Measurements from ENCODE around the gene CSRNP3.
A peak's percentile ranks its signal among the peaks of the same experiment; 100 is the strongest.

Gene CSRNP3, protein sequence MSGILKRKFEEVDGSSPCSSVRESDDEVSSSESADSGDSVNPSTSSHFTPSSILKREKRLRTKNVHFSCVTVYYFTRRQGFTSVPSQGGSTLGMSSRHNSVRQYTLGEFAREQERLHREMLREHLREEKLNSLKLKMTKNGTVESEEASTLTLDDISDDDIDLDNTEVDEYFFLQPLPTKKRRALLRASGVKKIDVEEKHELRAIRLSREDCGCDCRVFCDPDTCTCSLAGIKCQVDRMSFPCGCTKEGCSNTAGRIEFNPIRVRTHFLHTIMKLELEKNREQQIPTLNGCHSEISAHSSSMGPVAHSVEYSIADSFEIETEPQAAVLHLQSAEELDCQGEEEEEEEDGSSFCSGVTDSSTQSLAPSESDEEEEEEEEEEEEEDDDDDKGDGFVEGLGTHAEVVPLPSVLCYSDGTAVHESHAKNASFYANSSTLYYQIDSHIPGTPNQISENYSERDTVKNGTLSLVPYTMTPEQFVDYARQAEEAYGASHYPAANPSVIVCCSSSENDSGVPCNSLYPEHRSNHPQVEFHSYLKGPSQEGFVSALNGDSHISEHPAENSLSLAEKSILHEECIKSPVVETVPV

DNA sequence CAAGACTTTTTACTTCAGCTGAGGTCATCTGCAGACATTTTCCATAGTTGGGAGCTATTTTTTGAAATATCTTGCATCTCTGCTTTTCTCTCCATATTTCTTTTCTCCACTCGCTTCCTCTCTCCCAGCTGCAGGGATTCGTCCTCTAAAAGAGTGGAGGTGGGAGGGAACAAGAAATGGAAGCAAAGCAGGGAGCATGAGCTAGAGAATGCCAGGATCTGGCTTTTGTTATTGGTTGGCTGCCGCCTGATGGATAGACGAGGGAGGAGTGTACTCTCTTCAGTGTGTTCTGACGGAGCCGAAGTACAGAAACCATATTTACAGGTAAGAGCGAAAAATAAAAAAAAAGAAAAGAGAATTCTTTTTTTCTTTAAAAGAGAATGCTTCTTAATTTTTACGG is at the start of gene CSRNP3:
TSS of gene CSRNP3 (plus strand) at position 282 of the 400 bp plus-strand sequence. CDS start 125,368 bp downstream, outside the sequence.
- DNase-seq = peak; percentile 53 to 95 (median 70)
- intact Hi-C loops (cut with DNase I) = loop anchor here (10.0 kb wide), 1 partner anchor 65 kb away; no protein-coding TSS in a partner anchor

DNA sequence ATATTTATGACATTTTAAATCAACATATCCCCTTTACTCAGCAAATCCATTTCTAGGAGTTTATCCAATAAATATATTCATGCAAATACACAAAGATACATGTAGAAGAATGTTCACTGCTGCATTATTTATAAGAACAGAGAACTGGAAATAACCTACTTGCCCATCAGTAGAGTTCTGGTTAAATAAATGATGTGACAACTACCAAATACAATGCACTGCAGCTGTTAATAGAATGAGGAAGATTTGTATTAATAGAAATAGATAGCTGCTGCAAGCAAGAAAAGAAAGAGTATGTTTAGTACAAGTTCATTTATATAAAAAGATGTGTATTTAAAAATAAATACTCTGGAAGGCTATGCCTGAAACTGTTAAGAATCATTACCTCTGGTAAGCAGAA is 49.3 kb upstream of the CSRNP3 start:
- DNase-seq = no peak
- intact Hi-C loops (cut with DNase I) = no loop called here

DNA sequence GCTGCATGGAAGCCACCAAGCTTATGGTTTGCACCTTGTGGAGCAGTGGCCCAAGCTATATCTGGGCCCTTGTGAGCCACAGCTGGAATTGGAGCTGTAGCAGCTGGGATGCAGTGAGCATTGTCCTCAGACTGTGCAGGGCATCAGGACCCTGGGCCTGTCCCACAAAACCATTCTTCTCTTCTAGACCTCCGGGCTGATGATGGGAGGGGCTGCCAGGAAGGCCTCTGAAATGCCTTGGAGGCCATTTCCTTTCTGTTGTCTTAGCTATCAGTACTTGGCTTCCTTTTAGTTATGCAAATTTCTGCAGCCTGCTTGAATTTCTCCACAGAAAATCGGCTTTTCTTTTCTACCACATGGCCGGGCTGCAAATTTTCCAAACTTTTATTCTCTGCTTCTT is 46.4 kb upstream of the CSRNP3 start:
- intact Hi-C loops (cut with DNase I) = no loop called here
- no peak for DNase-seq

DNA sequence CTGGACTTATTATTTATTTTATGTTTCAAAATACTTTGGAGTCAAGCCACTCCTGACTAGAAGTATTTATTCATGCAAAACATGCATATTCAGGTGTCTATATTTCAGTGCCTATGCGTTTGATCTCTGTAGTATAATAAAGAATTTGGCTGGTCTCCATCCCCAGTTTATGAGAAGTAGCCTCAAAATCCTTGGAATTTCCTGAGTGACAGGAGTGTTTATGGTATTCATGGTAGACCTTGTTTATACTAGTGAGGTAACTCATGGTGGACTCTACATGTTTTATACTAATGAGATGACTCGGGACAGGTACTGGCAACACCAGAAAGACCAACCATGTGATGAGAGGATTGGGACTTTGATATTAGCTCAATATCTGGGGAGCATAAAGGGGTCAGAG is 43.9 kb upstream of the CSRNP3 start:
- no peak for DNase-seq
- intact Hi-C loops (cut with DNase I) = no loop called here

DNA sequence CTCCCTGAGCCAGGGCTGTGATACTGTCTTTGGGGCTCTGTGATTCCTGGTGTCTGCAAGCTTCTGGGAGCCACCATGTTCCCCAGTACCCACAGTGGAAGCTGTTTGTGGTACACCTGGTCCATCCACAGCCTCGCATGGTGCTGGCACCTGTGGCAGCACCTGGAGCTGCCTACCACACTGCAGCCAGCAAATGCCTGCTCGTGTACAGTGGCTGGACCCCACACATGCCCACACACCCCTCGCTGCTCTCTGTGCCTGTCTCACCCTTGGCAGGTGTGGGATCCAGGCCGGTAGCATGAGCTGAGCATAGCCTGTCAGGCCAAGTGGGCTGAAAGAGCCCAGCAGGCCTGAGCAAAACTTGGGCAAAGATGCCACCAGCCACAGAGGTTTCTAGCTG is 41.8 kb upstream of the CSRNP3 start:
- intact Hi-C loops (cut with DNase I) = no loop called here
- DNase-seq = peak in 2 of 10 donors; percentile 40 to 52

DNA sequence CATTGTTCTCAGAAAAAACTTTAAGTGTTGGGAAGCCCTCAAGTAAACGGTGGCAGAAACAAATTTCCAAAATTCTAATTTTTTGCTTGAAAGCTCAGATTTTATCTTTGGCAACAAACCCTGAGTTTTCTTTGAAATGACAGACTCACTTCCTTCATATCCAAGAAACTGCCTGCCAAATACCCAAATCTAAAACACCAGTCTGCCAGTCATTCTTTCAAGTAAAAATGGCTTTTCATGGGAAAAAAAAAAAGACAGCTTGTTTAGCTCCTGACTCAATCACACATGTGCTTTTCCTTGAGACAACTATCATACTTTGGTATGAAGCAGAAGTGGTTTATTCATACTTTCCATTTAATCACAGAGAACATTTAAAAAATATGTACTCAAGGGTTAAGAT is 40.6 kb upstream of the CSRNP3 start:
- intact Hi-C loops (cut with DNase I) = no loop called here
- DNase-seq = no peak

DNA sequence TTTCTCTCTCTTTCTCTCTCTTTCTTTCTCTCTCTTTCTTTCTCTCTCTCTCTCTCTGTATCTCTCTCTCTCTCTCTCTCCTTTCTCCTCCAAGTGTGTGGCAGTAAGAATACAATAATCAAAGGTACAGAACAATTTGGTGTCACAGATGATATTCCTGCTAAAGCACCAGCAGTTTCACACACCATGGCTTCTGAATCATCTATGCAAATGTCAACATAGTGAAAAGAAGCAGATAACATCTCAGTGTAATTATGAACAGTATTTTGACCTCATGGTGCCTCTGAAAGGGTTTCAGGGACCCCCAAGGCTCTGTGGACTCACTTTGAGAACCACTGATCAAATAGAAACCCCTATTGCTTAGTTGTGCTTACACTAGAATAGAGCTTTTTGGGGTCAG is 38.5 kb upstream of the CSRNP3 start:
- intact Hi-C loops (cut with DNase I) = no loop called here

DNA sequence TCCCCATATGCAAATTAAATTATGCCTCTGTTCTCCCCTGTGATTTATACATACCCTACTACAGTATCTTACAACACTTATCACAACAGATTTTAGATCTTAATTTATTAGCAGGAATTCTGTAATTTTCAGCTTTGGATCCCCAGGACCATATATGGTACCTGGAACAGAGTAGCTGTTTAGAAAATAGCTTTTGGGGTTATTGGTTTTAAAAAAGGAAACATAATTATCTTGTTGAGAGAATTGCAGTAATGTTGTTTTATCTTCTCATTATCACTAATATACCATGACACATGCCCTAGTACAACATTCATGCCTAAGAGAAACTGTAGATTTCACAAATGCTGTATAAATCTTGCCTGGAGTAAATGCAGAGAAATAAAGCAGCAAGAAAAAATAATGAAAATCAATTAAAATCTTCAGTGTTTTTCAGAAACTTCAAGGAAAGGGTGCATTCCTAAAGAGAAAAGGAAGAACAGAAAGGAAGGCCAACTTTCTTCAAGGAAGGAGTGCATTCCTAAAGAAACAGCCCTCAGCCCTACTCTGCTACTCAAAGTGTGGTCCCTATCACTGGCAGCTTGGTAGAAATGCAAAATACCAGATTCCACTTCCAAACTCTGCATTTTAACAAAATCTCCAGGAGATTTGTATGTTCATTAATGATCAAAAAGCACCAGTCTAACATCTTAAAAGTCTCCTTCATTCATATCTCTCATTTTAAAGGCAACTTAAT is 37.1 kb upstream of the CSRNP3 start:
- intact Hi-C loops (cut with DNase I) = no loop called here
- no peak for DNase-seq

More for the DNA sequence above, 38.5 kb upstream of the CSRNP3 start:
- no peak for DNase-seq

DNA sequence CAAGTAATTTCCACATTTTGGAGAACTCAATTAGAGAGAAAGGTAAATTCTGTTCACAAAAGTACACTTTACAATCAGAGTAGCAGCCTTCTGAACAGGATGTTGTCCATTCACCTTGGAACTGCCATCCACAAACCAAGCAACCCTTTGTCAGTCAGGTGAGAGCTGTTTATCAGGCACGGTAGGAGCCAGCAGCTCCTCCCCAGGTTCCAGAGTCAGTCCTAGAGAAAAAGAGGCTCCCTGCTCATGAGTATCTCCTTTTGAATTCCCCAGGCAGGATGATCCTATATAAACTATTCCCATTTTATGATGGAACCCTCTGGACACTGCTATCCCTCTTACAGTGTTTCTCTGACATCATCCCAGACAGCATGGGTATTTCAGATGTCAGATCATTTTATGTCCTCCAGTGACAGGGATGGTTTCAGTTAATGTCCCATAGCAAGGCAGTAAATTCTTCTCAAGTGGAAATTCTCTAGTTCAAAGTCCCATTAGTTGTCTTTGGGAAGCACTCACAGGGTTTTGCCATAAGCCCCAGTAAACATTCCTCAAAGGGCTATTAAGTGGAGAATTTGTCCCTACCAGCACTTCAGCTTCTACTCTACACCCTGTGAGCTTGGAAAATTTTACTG is 34.5 kb upstream of the CSRNP3 start:
- intact Hi-C loops (cut with DNase I) = no loop called here

DNA sequence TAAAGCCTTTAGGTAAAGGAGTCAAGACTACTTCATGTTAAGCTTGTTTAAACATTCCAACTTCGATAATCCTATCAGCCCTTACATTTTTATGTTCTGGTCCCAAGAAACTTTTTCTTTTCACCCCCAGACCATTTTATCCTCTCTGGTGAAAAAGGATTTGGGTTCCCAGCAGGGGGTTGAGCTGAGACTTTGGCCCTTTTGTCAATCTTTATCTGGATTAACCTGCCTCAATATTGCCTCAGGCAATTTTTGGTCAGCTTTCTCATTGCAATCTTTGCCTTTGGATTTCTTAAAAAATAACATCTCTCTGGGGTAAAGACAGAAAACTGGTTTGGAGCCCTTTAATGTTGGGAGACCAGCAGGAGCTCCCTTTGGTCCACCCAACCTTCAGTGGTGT is 33.9 kb upstream of the CSRNP3 start:
- intact Hi-C loops (cut with DNase I) = no loop called here
- DNase-seq = no peak

More for the DNA sequence above, 34.5 kb upstream of the CSRNP3 start:
- DNase-seq = no peak

DNA sequence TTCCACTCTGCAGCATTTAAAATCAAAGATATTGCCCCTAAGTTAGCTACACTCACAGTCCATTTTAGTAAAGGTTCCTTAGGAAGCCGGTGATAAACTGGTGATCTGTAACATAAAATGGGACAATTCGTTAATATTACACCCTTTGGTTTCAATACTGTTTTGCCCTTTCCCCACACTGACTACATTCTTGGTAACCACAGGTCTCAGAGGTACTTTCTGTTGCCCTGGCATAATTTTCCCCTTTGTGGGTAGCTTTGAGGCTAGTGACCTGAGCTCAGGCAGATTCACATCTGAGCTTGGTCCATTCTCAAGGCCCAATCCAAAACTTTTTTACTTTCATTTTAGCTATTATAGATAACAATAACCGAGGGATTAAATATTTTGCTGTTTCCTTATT is 32.9 kb upstream of the CSRNP3 start:
- intact Hi-C loops (cut with DNase I) = no loop called here
- no peak for DNase-seq

DNA sequence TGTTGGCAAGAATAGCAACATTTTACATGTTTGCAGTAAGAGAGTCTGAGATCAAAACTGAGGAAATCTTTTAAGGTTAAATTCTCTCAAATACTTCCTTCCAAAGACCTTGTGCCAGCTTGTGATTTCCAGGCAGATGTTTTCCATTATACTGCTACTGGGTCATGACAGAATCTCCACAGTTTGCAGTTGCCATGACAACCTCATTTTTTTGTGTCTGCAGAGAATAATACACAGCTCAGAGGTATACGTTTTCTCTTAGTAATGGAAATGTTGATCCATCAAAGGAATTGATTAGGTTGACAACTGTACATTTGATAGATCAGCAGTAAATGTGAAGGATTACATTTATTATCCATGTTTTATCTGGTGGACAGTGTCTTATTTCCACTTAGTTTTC is 29.1 kb upstream of the CSRNP3 start:
- intact Hi-C loops (cut with DNase I) = no loop called here
- no peak for DNase-seq

DNA sequence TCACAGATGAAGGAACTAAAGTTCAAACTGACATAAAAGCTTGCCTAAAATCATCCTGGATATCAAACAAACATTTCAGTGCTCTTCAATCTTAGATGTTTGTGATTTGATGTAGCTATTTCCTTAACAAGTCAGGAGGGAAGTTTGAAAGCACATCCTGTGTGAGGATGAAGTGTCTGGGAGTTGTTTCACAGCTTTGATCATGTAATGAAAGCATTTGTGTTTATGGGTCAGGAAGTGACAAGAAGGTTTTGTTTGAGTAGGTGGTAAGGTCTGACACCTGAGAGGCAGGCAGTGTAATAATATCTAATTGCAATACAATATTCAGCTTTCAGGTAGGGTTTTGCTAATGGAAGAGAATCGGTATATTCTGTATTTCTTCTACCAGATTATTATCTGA is 26.0 kb upstream of the CSRNP3 start:
- intact Hi-C loops (cut with DNase I) = no loop called here
- DNase-seq = no peak

DNA sequence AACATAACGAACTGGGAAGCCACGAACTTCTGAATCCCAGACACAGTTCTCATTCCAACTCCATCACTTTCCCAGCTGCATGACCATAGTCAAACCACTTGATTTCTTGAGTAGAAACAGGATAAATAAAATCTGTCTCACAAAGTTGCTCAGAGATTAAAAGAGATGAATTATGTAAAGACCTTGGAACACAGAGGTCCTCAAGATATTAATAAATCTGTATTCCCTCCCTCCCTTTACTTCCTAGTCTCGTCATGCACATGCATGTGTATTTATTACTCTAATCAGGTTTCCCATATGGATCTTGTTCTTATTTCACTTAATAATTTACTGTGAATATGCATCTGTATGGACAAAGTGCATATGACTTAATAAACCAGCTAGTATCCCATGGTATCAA is 21.1 kb upstream of the CSRNP3 start:
- intact Hi-C loops (cut with DNase I) = no loop called here
- no peak for DNase-seq

DNA sequence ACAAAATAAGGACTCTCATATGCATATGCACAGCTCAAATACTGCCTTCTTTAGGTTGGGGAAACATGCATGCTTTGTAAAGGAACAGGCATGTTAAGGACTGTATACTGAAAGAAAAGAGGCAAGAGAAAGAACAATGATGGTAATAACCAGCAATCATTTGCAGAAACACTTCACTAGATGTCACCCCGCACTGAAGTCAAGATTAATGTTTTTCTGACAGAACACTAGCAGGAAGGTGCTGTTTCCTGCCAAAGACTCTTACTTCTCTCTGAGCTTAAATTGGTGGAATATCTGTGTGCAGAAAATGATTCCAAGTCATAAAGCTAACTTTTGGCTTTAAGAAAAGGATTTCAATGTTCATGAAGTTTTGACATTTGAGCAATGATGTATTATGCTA is 19.3 kb upstream of the CSRNP3 start:
- no peak for DNase-seq
- intact Hi-C loops (cut with DNase I) = no loop called here

DNA sequence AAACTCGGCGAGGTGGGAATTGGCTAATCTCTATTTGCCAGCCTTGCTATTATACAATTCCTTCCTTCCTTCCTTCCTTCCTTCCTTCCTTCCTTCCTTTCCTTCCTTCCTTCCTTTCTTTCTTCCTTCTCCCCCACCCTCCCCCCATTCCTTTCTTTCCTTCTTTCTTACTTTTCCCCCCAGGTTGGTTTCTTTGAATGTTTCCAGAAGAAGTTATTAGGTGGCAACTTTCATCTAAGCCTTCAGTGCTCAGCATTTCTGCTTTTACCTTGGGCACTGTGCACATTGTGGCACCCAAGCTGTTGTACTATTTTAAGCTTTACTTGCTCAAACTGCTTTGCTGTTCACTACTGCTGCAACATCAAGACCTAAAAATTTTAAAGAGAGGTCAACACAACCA is 17.2 kb upstream of the CSRNP3 start:
- no peak for DNase-seq
- intact Hi-C loops (cut with DNase I) = no loop called here

DNA sequence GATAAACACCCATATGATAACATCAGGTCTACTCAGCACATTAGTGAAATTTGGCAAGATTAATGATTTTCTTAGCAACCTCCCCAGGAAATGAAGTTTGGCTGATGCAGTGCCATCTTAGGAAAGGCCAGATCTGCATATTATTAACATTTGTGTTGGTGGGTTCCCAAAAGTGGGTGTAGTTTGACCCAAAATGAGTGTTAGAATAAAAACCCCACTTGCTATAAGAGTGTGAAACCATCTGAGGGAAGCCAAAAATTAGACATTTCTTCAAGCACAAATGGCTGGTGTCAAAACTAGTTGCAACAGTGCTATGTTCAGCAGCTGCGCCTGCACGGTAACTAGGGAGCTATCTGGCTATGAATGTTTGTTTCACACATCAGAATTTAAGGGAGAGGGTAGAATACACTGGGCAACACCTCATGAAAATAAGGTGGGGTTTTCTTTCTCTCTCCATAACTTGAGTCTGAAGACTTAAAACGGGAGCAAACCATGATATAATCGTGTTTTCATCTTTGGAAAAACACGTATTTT is 15.9 kb upstream of the CSRNP3 start:
- no peak for DNase-seq
- intact Hi-C loops (cut with DNase I) = no loop called here

DNA sequence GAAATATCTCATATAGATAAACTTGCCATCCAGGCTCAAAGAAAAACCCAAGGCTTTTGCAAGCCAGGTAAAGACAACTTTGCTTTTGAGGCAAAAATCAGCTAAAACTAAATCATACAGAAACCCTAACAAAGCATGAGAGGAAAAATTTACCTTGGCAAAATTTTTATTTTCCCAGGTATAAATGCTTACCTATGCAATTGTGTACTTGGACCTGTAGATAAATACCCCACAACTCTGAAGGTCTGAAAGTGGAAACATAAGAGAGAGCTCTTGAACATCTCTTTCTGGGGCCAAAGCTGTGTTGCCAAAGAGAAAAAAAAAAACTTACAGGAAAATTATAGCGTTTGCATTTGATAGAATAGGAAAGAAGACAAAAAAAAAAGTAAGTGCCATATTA is 14.6 kb upstream of the CSRNP3 start:
- DNase-seq = no peak
- intact Hi-C loops (cut with DNase I) = no loop called here

DNA sequence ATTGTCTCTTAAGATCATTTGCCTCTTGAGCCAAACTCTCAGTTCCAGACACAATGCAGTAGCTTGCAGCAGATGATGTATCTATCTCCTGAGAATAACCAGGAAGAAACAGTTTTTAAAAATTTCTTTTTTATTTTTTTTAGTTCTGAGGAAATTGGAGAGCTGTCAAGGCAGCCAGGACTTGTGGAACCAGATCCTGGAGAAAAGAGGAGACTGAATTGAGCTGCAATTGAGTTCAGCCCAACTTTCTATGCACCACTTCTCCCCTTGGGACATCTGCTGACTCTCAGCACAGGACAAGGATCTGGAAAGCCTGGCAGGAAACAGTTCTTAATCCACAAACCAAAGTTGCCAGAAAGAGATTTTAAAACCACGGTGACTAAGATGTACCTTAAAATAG is 13.5 kb upstream of the CSRNP3 start:
- no peak for DNase-seq
- intact Hi-C loops (cut with DNase I) = no loop called here

DNA sequence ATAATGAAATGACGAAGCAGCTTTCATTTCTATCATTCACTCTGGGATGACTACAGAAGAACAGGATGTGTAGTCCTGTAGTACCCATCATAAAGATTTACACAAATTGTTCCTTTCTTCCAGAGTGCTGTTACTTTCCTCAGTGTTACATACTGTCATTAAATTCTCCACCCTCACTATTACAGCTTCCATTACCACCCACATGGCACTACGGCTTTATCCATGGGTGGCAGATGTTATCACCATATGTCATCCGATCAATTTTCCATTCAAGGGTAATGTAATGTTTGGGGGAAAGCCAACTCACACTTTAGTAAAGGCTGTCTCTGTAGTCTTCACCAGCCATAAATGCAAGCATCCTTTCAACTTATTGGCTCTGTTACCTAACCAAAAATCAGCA is 7.1 kb upstream of the CSRNP3 start:
- intact Hi-C loops (cut with DNase I) = loop anchor here (10.0 kb wide), 1 partner anchor 58 kb away; no protein-coding TSS in a partner anchor
- no peak for DNase-seq

DNA sequence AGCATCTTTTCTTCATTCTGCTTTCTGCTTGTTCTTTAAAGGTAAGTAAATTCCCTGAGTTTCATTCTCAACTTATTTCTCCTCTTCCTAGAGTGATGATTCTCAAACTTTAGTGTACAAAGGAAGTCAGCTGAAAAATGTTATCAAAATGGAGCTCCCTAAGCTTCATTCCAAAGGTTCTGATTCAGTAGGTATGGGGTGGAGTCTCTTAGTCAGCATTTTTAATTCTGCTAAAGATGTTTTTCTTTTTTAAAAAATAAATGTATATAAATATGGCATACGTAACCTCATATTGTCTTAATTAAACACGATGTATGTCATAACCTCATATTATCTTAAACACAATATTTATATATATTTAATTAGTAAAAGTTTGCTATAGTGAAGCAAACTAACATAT is 3.1 kb upstream of the CSRNP3 start:
- intact Hi-C loops (cut with DNase I) = loop anchor here (10.0 kb wide), 1 partner anchor 62 kb away; no protein-coding TSS in a partner anchor
- DNase-seq = no peak

All from posterior cingulate gyrus (tissue), 11 donors.